GM19193 (cell line): ENCODE measurements around the gene METTL17.

Experiments
- POLR2A ChIP-seq: IDR thresholded peaks from 4 replicates; pipeline ENCODE4 v1.6.1; 2011; ENCODE audit not compliant: insufficient read depth, insufficient read length; ENCODE audit errors: extremely low read depth

The METTL17 gene

DNA sequence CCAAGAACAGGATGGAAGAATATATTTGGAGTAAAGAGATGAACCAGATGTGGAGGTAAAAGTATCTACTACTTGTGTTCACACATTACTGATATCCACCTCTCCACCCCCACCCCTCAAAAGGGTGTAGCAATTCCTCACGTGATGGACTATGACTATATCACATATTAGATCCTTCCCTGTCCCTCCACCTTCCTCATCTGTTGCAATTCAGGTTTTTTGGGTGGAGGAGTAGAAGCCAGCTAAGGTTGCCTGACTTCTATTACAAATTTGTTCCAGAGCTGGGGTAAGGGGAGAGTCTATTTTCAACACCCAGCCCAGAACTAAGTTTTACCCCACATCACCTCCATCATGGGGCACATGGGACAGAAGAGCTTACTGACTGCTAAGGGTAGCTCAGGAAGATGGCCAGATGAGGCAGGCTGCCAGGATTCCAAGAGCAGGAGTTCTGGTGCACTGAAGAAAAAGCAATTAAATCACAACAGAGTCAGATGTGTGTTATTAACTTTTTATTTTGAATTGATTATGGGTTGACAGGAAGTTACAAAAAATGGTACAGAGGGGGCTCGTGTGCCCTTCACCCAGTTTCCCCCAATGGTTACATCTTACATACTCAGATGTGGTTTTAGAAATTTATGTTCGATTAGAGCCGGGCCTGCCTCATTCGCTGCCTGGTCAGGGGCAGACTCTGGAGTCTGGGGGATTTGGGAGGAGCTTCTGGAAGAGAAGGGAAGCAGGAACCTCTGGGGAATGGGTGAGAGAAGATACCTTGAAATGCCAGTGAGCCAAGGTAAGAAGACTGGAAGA, 42.7 kb downstream of the METTL17 start:
- TF ChIP-seq POLR2A: no peak

DNA sequence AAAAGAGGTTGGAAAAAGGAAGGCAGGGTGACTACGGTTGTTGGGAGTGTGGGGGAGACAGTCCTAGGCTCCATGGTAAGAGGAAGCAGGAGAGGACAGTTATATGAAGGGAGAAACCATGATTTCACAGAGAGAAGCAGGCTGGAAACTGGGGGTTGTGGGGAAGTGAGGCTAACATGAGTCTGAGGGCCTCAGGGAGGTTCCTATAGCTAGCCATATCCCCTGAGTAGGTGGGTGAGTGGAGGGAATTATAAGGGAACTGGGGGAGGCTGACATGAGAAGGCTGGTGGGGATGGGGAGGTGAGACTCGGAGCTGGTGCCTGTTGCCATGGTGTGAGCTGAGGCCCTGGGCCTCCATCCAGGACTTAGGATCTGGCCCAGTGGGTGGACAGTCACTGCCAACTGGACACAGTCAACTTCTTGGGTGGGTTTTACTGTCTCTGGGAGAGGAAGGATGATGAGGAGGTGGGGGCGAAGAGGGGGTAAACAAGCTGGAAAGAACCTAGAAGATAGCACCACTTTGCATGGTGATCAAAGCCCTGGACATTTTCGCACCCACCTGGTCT, 43.4 kb downstream of the METTL17 start:
- TF ChIP-seq POLR2A: no peak

DNA sequence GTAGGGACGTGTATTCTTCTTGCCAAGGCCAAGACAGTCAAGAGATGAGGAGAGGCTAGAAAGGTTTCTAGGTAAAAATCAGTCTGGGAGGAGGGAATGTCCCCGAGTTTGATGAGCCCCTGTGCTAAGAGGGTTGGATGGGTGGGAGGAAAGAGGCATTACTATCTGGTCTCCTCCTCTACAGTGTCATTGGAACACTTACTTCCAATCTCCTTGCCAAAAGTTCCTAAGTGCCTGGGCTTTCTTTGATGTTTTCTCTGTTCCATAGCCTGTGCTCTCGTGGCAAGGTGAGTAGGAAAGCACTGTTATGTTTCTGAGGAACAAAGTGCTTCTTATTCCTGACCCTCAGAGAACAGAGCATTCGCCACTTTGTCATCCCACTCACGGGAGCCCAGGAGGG, 44.9 kb downstream of the METTL17 start, which contains the start of gene RNASE13:
RNASE13 (minus strand) TSS at position 101 of the 400 bp plus-strand sequence. CDS start 519 bp downstream, outside the sequence.
- no peak for TF ChIP-seq POLR2A

DNA sequence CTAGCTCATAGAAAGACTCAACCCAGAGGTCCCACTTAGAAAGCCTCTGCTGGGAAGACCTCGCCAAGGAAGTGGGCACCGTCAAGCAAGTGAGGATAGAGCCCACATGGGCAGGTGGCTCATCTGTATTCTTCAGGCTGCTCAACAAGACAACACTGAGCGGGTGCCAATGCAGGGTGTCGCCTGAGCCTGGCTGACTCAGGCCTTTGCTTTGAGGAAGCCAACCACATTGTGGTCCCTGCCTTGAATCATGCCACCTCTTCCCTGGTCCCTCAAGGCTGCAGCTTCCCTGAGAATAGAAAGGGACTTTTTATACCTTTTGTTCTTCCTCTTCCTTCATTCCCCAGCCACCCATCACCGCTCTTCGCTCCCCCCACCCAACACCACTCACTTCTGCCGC, 47.0 kb downstream of the METTL17 start:
- no peak for TF ChIP-seq POLR2A

DNA sequence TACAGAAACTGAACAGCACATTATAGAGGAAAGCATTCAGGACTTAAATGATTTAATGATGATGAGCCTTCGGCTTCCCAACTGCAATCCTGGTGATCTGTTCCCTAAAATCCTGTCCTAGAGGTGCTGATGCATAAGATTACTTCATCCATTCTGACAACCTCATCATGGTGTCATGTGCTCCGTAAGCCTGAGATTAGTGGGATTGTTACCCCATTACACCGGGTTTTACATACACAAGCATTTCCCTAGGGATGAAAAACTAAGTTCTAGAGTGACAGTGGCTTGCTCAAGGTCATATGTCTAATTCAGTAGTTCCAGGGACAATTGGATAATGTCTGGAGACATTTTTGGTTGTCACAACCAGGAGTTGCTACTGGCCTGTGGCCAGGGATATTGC, 47.4 kb downstream of the METTL17 start:
- no peak for TF ChIP-seq POLR2A

DNA sequence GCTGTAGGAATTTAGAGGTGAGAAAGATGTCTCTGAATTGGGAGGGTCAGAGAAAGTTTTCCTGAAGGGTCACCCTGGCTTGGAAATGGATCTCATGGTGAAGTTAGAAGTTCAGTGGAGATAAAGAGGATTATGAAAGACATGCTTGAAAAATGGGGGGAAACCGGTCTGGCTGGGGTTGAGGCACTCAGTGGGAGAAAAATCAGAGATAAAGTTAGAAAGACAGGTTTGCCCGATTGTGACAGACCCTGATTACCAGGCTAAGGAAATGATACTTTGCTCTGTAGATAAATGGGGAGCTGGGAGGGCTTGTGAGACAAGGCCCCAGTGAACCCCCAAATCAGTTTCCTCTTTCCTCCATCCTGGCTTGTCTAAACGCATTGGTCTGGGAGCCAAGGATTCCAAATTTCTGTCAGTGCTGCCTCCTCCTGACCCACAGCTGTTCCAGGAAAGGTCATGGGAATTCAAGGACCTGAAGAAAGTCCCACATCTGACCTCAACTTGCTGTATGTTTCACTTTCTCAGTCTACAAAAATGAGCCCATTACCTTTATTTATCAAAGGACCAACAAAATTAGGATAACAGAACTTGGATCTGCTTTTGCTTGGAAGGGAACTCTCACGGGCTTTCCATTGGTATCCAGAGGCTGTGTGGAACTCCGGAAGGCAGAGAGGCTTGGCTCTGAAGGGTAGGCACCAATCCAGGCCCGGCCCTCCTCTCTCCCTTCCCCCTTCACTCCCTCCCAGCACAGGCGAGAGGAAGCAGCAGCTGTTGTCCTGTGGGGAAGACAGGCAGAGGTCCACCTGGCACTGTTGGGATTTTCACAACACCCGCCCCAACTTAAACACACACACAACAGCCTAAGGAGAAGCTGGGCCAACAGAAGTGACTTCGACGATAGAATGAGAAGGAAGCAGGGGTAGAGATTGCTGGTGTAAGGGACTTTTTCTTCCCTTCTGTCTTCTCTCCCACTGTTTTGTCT, 49.0 kb downstream of the METTL17 start:
- no peak for TF ChIP-seq POLR2A

DNA sequence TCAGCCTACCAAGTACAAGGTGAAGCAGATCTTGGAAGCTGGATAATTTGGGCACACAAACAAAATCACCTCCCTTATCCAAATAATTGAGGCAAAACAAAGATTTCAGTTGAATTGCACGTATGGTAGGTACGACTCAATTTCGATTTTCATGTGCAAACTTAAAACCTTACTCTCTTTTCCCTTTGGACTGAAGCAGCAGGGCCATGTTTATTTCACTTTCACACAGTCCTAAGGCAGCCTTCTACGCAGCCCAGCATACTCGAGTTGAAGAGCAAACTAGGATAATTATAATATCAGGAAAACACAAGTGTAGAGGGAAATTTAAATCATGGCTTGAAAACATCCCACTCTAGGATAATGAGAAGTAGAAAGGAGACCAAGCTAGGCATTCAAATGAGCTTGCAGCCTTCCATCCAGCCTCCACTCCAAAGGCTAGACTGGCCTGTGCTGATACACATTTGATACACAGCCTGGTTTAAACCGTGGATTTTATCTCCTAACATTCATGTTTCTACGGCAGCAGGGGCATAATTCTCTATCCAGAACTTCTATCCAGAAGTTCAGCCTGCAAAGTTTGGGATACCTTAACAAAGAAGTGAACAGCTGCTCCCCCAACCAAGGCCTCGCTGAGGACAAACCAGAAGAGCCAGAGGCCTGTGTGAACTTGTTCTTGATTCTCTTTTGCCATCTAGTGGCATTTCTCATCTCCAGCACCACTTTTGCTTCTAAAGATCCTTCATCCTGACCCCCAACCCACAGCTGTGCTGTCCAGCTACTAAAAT, 50.0 kb downstream of the METTL17 start:
- no peak for TF ChIP-seq POLR2A

DNA sequence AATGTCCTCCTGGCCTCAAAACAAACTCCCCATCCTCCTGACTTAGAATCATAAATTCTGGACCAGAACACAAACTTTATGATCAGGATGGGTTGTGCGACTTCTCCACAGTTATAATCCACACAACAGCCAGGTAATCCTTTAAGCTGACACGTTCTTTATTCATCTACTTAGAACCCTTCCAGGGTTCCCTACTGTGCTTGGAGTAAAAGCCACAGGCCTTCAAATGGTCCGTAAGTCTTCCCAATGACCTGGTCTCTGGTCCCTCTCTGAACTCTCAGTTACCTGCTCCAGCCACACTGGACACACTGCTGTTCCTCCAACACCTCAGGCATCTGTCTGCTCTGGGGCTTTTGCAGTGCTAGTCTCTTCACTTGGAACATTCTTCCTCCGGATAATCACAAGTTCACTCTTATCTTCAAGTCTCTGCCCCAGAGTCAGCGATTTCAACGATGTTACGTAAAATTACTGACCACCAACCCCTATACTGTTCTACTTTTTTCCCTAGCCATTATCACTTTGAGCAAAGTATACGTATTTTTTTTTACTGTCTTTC, 50.7 kb downstream of the METTL17 start:
- TF ChIP-seq POLR2A: no peak

DNA sequence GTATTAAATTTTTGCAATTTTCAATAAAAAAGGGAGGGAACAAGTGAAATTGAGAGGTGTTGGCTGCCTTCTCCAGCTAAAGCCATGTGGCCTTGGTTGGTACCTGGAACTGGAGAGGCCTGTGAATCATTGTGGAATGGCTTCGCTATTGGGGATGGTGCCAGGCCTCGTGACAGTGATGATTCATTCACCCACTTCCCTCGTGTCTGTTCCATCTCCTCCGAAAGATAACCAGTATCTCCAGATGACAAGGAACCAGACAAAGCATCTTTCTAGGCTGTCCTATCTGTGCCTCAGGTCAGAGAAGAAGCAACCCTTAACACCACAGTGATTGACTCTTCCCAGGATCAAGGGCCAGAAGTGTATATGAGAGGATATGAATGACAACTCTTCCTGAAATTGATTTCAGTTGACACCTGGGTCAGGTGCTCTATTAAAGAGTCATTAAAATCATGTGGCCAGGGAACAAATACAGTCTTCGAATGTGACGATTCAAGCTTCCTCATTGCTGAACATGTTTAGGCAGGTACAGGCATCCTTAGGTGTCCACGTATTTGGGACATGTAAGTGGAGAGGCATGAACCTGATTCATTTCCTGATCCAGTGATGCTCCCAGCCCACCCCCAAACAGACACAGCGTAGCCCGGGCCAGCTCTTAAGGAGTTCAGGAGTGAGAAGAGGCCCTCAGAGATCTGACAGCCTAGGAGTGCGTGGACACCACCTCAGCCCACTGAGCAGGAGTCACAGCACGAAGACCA, 52.1 kb downstream of the METTL17 start, which contains the start of gene RNASE7:
RNASE7 (plus strand) TSS at position 687 of the 758 bp plus-strand sequence. CDS start 631 bp downstream, outside the sequence.
- no peak for TF ChIP-seq POLR2A

DNA sequence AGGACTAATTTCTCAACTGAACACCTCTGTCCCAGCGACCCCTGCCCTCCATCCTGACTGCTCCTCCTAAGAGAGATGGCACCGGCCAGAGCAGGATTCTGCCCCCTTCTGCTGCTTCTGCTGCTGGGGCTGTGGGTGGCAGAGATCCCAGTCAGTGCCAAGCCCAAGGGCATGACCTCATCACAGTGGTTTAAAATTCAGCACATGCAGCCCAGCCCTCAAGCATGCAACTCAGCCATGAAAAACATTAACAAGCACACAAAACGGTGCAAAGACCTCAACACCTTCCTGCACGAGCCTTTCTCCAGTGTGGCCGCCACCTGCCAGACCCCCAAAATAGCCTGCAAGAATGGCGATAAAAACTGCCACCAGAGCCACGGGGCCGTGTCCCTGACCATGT, 53.1 kb downstream of the METTL17 start:
- no peak for TF ChIP-seq POLR2A

DNA sequence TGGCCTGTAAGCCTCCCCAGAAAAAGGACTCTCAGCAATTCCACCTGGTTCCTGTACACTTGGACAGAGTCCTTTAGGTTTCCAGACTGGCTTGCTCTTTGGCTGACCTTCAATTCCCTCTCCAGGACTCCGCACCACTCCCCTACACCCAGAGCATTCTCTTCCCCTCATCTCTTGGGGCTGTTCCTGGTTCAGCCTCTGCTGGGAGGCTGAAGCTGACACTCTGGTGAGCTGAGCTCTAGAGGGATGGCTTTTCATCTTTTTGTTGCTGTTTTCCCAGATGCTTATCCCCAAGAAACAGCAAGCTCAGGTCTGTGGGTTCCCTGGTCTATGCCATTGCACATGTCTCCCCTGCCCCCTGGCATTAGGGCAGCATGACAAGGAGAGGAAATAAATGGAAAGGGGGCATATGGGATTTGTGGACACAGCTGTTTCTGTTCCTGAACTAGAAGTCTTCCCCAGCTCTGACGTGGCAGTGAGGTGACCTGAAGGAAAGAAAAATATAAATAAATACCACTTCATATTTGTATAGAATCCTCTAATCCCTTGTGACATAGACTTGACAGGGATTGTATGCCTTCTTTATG, 53.7 kb downstream of the METTL17 start:
- no peak for TF ChIP-seq POLR2A

DNA sequence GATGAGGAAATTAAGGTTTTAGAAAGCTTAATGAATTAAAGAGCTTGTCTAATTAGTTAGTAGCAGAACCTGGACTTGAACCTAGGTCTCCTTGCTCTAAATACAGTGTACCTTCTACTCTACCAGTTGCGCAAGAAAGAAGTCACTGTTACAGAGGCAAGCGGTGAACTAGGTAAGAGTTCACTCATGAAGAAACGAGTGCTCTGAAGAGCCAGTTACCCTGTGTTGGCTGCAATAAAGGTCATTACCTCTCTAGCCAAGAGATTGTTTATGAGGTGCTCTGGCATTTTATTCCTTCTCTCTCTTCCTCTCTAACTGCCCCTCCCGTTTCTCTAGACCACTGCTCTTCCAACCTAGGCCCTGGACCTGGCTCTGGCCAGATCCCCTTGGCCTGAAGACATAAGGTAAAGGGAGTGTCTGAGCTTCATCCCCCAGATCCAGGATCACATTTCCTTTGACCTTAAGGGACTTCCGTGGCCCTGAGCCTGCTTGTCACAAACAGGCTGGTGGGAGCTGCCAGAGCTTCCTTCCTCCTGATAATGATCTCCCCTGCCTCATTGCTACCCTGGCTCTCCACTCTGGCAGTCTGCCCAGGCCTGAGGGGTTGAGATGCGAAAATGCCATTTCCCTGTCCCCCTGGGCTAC, 54.3 kb downstream of the METTL17 start:
- TF ChIP-seq POLR2A: no peak
